Activated naive CD8-positive, alpha-beta T cell treated with anti-CD3 and anti-CD28 coated beads, Interleukin-2, amount 50 U/mL, for 16 hours (primary cell): ENCODE measurements around the gene PIH1D1.

Source experiments
- DNase-seq: peaks from one replicate; pipeline ENCODE4 v3.0.0-alpha.2; 2020; ENCODE audit warnings: low read depth, low spot score

PIH1D1 gene

DNA sequence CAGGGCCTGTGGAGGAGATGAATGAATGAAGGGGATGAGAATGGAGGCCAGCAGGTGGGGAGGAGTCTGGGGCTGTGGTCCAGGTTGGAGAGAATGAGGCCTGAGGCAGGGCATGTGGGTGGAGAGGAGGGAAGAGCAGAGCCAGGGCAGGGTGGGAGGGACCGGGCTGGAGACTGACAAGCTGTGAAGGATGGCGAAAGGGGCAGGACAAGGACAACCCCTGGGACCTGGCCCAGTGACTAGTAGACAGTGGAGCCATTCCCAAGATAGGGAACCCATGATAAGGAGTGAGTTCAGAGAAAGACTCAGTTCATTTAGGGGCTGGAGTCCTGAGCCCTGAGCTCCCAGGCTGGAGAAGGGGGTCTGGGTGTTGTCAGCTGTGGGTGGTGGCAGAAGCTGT is 31.4 kb downstream of the PIH1D1 start:
- no peak for DNase-seq

DNA sequence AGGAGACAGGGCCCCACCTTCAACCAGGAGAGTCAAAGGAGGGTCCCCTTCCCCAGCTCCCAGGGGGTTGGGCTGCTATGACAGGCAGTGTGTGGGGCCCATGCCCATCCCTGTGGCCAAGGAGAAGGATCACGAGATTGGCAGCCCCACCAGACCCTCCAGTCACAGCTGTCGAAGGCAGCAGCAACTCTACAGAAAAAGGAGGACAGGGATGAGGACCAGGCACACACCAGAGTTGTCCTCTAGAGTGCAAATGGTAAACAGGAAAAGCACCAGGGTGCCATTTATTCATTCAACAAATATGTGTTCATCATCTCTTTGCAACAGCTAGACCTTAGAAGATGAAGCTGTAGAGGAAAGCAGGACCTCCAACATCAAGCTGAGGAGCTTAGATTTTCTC is 32.4 kb downstream of the PIH1D1 start:
- DNase-seq = no peak

DNA sequence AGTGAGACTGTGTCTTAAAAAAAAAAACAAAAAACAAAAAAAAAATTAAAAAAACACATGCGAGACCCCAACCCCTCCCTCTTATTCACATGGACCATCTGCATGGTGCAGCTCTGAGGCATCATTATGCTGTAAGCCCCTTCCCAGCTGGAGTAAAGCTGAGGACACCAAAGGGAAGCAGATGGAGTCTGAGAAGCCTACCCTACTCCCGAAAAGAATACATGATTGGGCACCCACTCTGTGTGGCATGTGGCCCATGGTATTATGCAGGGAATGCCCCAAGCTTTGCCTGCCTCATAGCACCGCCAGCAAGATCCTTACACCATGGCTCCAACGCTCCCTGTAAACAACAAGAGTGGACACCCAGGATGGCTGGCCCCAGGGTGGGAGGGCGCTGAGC is 33.1 kb downstream of the PIH1D1 start:
- no peak for DNase-seq

DNA sequence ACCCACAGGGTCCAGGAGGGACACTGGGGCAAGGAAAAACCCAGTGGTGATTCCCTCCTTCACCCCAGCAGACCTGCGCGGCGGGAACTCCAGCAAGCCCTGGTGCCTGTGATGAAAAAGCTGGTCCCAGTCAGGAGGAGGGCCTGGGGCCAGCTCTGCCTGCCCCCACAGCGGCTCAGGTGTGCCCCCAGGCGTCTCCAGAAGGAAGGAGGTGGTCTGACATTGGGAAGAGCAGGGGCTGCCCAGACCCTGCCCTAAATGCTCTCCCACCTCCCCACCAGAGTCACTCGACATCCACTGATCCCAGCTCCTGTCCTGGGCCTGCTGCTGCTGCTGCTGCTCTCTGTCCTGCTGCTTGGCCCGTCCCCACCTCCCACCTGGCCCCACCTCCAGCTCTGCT is 34.5 kb downstream of the PIH1D1 start:
- no peak for DNase-seq

DNA sequence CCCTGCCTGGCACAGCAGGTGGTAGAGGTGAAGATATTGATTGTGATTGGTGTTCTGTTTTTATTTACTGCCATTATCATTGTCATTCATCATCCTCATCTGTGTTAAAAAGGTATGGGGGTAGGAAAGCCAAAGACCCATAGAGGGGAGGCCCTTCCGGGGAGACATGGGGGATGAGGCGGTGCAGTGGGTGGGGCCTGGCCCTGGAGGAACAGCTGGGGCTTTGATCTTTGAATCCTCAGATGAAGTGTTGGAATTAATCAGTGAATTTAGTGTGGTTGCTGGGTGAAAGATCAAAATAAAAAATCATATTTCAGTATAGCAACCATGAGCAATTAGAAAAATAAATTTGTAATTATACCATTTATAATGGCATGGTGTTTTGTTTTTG is 35.8 kb downstream of the PIH1D1 start:
- no peak for DNase-seq

DNA sequence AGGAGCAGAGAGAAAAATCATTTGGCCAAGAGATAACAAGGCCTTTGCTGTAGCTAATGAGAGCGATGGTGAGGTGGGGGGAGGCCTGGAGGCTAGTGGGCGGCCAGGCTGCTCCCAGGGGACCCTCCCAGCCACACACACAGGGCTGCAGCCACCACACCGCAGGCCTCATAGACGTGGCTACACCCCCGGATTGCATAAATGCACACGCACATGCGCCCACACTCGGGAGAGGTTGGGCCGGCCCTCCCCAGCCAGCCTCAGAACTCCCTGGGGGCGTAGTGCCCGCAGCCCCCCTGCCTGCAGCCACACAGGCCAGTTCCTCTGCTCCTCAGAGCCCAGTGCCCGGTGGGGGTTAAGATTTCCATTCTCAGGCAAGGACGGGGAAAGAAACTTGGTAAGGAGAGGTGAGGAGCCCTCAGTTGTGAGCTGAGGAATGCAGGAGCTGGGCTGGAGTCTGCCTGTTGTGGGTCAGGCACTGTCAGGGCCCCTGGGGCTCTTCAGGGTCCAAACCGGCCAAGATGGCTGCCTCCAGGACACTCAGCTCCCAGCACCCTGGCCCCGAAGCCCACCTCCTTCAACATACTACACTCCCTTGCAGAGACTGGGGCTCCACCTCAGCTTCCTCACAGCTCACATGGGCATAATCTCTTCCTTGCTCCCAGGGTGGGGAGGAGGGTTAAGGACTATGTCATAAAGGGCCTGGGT is 36.4 kb downstream of the PIH1D1 start:
- no peak for DNase-seq

DNA sequence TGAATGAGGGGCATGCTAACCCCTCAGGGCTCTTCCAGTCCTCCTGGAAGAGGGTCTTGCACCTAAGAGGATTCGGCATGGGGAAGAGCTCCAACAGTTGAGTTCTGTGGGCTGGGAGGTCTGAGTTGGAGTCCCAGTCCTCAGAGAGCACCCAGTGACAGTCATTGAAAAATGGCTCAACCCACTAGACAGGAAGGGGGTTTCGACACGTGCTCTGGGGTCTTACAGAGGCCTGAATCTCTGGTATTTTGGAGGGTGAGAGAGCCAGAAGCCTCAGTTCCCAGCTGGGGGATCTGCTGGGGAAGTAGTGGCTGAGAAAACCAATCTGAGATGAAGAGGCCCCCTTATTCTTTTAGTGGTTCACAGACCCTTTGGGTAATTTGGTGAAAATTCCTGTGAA is 37.4 kb downstream of the PIH1D1 start:
- DNase-seq = no peak

DNA sequence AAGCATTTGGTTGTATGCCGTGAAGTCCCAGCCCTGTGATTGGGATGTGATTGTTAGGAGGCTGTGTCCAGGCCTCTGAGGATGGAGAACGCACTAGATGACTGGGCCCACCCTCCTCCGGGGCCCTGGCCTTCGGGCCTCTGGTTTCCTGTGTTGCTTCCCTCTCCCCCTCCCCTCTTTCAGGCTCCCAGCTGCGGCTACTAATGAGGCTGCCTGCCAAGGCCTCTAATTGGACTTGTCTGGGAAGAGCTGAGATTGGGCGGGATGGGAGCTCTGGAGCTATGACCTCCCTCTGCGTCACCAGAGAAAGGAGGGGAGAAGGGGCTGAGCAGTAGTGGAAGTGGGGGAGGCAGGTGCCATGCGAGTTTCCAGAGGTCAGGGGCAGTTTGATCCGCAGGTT is 38.3 kb downstream of the PIH1D1 start:
- DNase-seq = no peak

DNA sequence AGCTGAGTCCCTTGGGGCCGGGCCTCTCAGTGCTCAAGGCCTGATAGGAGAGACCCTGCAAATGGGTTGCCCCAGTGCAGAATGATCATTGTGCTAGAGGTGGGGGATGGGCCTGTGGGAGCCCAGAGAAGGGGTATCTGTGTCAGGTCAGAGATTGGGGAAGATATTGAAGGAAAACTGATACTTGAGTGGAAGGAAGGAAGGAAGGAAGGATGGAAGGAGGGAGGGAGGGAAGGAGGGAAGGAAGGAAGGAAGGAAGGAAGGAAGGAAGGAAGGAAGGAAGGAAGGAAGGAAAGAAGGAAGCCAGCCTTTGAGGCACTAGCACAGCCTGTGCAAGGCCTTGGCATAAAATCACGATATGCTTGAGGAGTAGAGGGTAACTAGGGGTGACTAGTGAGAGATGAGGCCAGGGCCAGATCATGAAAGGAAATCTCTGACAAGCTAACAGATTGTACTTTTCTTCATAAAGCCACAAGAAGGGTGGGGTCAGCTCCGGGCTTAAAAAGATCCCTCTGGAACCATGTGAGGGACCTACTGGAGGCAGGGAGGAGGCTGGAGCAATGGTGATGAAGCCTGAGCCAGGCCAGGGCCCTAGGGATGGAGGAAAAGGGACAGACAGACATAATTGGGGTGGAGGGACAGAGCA is 39.8 kb downstream of the PIH1D1 start:
- DNase-seq = no peak

DNA sequence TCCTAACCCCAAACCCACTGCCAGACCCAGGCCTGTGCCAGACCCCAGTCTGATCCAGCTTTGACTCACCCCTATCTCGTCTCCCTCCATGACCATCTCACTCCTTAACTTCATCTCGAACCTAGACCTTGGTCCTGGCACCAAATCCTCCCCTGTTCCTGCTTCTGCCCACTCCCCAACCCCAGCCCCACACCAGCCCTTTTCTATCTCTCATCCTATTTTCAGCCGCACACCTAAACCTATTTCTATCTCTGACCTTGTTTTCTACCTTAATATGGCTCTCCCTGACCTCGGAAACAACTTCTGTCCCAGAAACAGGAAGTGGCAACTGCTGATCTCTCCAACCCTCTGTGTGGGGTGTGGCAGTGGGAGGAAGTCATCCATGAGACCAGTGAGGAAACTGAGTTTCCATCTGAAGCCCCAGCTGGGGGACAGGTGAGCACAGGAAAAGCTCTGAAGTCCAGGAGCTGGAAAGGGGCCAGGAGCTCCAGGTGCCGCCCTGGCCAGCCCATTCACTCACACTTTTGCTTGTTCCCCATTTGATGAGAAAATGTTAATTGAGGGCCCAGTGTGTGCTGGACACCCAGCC is 42.1 kb downstream of the PIH1D1 start:
- no peak for DNase-seq

DNA sequence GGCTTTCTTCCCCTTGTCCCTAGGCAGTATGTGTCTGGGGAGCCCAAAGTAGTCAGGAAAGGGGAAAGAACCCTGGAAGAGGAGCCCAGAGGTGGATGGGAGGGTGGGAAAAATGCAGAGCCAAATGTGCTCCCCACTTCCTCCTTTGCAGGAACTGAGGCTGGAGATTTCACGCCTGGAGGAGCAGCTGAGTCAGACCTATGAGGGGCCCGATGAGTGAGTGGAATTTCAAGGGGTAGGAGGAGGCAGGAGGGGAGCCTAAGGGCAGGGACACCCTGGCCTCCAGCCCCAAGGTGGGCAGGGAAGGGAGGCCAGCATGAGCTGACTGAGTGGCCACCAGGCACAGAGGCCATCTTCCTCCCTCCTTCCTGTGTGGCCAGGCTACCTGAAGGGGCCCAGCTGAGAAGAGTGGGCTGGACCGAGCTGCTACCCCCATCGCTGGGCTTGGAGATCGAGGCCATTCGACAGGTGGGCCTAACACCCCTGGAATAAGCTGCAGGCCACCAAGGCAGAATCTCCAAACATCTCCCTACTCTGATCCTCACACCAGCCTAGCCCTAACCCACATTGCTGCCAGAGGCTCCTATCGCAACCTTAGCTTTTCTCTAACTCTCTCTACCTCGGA is 42.7 kb downstream of the PIH1D1 start:
- no peak for DNase-seq

DNA sequence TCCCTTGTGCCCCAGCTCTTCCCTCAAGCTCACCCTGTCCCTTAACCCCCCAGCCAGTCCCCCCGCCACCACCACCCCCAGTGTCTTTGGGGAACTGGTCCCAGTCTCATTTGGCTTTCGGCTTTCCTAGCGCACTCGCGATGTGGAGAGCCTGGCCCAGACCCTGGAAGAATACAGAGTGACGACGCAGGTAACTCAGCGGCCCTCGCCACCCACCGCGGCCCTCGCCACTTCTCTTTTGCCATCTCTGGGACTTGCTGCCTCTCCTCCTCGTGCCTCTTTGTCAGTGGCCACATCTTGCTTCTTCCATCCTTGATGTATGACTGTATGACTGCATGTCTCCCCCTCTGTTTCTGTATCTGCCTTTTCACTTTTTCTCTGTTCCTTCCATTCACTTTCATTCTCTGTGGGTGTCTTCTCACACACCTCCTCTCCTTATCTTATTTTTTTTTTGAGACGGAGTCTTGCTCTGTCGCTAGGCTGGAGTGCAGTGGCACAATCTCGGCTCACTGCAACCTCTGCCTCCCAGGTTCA is 44.1 kb downstream of the PIH1D1 start:
- no peak for DNase-seq

DNA sequence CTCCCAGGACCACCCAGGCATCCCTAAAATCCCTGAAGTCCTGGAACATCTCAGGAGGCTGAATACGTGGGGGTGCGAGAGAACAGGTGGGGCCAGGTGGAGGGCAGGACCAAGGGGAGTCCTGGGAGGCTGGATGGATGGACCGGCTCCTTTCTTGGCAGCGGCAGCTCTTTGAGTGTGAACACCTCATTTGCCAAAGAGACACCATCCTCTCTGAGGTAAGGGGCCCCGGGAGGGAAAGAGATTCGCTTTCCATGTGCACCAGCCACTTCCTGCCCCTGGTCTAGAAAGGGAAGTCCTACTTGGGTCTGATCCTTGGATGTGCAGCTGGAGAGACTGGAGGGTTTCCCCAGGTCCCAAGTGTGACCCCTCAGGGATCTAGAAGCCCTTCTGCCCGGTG is 44.5 kb downstream of the PIH1D1 start:
- no peak for DNase-seq

DNA sequence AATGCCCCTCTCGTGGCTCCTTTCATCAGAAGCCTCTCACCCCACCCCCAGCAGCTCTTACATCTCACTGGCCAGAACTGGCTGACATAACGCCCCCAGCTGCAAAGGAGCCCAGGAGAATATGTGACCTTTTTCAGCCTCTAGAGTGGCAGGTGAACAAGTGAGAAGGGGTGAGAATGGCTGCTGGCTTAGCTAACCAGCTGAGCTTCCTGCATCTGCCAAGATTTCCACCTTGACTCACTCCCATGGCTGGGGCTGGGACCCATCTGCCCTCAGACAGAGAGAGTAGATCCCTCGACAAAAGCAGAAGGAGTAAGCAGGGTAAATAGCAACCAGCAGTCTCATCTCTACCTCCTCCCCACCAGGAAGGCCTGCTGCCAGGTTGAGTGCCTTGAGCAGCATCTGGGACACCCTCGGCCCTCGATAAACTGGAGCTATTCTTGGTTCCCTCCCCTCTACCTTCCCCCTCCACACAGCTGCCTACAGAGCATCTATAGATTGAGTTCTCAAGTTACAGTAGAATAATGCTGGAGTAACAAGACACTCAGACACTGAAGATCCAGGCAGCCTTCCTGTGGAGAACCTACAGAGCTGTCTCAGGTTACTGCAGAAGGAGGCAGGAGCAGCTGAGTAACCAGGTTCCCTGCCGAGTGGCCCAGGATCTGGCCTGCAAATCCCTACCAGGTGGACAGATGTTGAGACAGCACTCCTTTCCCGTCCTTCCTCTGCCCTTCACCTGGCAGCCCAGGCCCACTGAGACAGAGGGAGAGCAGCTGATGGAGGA is 48.0 kb downstream of the PIH1D1 start:
- DNase-seq = no peak

DNA sequence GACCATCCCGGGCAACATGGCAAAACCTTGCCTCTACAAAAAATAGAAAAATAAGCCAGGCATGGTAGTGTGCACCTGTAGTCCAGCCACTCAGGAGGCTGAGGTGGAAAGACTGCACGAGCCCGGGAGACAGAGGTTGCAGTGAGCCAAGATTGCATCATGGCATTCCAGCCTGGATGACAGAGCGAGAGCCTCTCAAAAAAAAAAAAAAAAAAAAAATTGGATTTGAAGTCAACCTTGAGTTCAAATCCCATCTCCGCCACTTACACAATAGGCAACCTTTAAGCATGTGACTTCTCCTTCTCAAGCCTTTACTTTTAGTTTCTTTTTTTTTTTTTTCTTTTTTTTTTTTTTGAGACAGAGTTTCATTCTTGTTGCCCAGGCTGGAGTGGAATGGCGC is 51.6 kb downstream of the PIH1D1 start:
- no peak for DNase-seq

DNA sequence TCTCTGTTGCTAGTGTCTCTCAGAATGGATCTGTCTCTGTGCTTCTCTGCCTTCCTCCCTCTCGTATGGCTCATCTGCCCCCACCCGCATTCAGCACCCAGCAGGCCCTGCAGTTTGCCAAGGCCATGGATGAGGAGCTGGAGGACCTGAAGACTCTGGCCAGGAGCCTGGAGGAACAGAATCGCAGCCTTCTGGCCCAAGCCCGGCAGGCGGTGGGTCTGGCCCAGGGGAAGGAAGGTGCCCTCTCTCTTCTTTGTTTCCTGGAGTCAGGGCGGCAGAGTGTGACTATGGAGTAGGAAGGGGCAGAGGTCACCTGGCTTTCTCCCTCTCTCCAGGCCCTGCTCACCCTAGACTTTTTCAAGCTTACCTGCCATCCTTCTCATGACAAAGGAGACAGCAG is 52.7 kb downstream of the PIH1D1 start:
- no peak for DNase-seq

DNA sequence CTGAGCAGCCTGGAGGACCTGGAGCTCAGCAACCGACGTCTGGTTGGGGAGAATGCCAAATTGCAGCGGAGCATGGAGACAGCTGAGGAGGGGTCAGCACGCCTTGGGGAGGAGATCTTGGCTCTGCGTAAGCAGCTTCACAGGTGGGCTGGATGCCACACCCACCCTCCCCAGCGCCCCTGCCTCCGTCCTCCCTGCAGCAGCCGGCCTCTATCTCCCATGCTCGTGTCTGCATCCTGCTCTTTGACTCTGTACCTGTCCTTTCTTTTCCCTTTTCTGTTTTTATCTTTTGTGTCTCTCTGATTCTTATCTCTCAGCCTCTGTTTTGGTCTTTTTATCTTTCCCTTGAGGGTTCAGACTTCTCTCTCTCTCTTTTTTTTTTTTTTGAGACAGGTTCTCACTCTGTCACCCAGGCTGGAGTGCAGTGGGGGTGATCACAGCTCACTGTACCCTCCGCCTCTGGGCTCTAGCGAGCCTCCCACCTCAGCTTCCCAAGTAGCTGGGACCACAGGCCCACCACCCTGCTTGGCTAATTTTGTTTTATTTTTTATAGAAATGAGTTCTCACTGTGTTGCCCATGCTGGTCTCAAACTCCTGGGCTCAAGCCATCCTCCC is 53.5 kb downstream of the PIH1D1 start:
- no peak for DNase-seq

DNA sequence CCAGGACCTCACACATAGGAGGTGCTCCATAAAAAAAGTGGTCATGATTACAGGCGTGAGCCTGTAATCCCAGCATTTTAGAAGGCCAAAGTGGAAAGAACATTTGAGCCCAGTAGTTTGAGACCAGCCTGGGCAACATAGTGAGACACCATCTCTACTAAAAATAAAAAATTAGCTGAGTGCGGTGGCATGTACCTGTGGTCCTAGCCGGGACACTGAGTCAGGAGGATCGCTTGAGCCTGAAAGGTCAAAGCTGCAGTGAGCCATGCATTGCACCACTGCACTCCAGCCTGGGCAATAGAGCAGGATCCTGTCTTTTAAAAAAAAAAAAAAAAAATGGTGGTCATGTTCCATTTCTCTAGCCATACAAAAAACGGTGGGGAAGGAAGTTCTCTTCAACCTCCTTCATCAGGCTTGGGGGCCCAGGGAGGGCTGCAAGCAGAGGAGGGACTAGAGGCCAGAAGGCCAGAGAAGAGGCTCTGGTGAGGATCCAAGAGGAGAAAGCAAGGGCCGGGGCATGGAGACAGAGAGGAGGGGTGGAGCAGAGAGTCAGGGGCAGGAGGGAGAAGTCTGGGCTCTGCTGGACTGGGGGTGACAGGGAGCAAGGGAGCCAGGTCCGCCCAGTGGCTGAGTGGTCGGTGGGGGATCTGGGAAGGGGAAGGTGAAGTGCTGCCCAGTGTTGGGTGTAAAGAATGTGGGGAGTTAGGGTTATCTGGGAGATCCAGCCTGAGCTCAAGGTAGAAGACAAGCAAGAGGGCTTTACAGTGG is 54.7 kb downstream of the PIH1D1 start:
- no peak for DNase-seq
